ENCODE measurements around the gene FBXL15. TPM values are rescaled to one million over a fixed set of nuclear protein-coding genes. Genes with fewer than 3 reads are reported as not detected.

The FBXL15 gene
- total RNA-seq, 1 donor from 2014 or later = 25.6 TPM

DNA sequence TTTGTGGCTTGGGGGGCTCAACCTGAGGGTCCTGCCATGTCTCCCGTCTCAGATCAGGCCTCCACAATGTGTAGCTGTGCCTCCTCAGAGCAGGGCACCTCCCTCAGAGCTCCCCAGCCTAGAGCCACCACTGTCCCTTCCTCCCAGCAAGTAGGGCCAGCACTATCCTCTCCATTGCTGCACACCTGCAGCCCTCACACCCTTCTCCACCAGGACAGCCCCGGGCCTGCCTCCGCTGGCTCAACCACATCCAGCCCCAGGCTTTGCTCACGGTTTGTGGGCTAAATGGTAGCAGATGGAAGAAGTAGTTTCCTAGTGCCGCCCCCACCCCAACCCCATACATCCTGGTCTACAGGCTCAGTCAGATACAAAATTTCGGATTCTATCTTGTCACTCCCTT is 15.0 kb upstream of the FBXL15 start:
- Mint-ChIP-seq H3K36me3 (ENCODE audit: low read depth) (no peaks in the 10 kb centered on the region), H3K4me1 (peaks cover 30% of the 10 kb centered on the region), H3K27me3 (ENCODE audit: low read depth) (peaks cover 11% of the 10 kb centered on the region), H3K4me3 (peak overlapping the region; percentile 67), H3K9me3 (no peaks in the 10 kb centered on the region), H3K27ac (ENCODE audit: unreplicated experiment) (no peak overlapping the region)
- TF ChIP-seq, protein P1, sequence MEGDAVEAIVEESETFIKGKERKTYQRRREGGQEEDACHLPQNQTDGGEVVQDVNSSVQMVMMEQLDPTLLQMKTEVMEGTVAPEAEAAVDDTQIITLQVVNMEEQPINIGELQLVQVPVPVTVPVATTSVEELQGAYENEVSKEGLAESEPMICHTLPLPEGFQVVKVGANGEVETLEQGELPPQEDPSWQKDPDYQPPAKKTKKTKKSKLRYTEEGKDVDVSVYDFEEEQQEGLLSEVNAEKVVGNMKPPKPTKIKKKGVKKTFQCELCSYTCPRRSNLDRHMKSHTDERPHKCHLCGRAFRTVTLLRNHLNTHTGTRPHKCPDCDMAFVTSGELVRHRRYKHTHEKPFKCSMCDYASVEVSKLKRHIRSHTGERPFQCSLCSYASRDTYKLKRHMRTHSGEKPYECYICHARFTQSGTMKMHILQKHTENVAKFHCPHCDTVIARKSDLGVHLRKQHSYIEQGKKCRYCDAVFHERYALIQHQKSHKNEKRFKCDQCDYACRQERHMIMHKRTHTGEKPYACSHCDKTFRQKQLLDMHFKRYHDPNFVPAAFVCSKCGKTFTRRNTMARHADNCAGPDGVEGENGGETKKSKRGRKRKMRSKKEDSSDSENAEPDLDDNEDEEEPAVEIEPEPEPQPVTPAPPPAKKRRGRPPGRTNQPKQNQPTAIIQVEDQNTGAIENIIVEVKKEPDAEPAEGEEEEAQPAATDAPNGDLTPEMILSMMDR (conservative IDR thresholded peaks at IDR 0.05) = no peak
- no peak for DNase-seq (ENCODE audit: low read depth, low spot score)

DNA sequence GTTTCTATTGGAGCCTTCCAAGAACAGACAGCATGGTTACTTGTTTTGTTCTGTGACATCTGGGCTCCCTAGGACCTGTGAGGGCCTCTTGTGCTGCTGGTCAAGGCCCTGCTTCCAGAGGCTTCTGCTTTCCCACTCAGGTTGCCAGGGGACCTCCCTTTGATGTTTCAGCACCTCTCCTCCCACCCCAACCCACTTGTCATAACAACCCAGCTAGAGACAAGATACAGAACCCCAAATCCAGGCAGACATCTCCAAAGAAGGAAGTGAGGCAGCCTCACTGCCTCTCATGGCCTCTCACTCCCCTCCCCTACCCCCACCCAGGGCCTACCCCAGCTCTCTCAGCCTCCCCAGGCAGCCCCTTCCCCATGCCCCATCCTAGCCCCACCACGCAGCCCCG is 13.8 kb upstream of the FBXL15 start:
- TF ChIP-seq, protein P1 (conservative IDR thresholded peaks at IDR 0.05) = no peak
- H3K4me3 Mint-ChIP-seq = peak overlapping the region; percentile 79
- no peaks in the 10 kb centered on the region for H3K36me3 Mint-ChIP-seq (ENCODE audit: low read depth)
- DNase-seq (ENCODE audit: low read depth, low spot score) = no peak
- H3K27me3 Mint-ChIP-seq (ENCODE audit: low read depth) = peaks cover 18% of the 10 kb centered on the region
- H3K27ac Mint-ChIP-seq (ENCODE audit: unreplicated experiment) = no peak overlapping the region
- no peaks in the 10 kb centered on the region for H3K9me3 Mint-ChIP-seq
- peaks cover 40% of the 10 kb centered on the region for H3K4me1 Mint-ChIP-seq

DNA sequence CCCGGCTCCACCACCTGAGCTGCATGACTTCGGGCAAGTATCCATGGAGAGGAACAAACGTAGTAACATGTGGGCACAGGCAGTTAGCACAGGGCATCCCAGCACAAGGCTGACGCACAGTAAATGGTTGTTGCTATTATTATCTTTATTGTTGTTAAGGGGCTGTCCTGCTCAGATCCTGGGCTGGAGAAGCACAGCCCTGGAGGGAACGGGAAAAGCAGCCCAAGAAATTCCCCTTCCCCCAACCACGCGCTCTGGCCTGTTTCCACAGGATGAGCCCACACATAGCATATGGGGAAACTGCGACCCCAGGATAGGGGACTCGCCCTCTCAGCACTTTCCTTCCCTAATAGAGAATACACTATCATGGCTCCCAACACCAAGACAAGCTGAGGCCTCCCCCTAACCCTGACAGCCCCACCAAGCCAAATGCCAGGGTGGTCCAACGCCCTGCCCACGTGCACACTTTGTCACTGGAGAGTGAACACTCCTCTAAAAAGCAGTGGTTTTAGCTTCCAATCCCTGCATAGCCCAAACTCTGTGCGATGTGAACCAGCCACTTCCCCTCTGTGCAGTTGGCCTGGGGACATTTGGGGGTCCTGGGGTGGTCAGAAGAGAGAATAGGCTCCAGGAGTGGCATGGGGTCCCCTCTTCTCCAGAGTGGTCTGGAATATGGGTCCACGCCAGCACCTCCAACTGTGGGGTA is 13.1 kb upstream of the FBXL15 start:
- no peaks in the 10 kb centered on the region for H3K36me3 Mint-ChIP-seq (ENCODE audit: low read depth)
- no peaks in the 10 kb centered on the region for H3K9me3 Mint-ChIP-seq
- H3K27me3 Mint-ChIP-seq (ENCODE audit: low read depth) = peaks cover 18% of the 10 kb centered on the region
- TF ChIP-seq, protein P1 (conservative IDR thresholded peaks at IDR 0.05) = no peak
- H3K27ac Mint-ChIP-seq (ENCODE audit: unreplicated experiment) = no peak overlapping the region
- no peak for DNase-seq (ENCODE audit: low read depth, low spot score)
- peak overlapping the region; percentile 79 for H3K4me3 Mint-ChIP-seq
- H3K4me1 Mint-ChIP-seq = peaks cover 48% of the 10 kb centered on the region

DNA sequence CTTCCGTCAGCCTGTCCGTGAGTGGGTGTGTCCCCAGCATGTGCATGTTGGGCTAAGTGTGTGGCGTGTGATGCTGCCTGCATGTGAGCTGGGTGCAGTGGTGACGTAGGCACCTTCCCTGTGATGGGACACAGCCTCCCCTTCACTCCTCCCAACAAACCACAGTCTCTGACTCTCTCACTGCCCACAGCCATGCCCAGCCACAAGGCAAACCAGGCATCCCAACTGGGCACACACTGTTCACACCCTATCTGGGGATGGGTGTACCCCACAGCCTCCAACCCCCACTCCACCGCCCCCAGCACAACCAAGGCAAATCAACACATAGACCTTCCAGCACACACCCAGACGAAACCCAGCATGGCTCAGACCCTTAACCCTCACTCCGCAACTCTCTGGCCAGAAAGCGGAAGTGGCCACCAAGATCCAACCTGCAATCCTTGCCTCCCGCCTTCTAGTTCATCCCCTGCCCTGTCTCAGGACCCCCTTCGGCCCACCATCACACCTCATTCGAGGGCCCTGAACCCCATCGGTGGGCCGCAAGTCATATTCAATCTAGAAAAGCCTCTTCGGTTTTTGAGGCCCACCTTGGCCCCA is 12.4 kb upstream of the FBXL15 start:
- Mint-ChIP-seq H3K27me3 (ENCODE audit: low read depth) (peaks cover 18% of the 10 kb centered on the region), H3K9me3 (no peaks in the 10 kb centered on the region), H3K27ac (ENCODE audit: unreplicated experiment) (no peak overlapping the region), H3K4me1 (peaks cover 54% of the 10 kb centered on the region), H3K4me3 (peak overlapping the region; percentile 87), H3K36me3 (ENCODE audit: low read depth) (no peaks in the 10 kb centered on the region)
- DNase-seq (ENCODE audit: low read depth, low spot score) = no peak
- TF ChIP-seq, protein P1 (conservative IDR thresholded peaks at IDR 0.05) = no peak

DNA sequence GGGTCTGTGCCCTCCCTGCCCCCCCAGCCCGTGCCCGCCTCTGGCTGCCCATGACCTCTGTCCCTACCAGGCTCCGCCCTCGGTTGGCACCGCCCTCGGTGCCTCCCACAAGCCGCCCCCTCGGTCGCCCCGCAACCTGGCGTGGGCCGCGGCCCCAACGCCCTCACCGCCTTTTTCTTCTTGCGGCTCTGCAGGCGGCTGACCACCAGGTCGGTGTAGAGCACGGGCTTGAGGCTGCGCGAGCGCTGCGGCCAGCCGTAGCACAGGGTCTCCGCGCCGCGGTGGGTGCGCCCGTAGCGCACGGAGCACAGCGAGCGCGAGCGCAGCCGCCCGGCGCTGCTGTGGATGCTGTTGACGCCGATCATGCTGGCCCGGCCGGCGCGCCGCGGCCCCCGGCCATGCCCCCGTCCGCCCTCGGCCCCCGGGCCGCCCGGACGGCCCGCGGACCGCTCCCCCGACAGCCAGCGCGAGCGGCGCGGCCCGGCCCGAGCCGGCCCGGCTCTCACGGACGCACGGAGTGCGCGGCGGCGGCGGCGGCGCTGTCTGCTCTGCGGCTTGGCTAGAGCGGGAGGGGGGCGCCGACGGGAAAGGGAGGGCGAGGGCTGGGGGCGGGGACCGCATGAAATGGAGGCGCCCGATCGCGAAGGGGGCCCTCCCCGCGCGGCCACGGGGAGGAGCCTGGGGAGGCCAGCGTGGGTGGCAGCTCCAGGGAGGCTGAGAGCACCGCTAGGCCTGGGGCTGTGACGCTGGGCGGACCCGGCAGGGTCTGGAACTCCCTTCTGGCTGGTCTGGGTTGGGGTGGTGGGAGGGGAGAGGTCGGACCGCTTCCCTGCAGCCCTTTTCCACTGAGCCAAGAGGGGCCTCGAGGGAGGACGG is 11.7 kb upstream of the FBXL15 start:
- H3K4me3 Mint-ChIP-seq = peak overlapping the region; percentile 87
- H3K4me1 Mint-ChIP-seq = peaks cover 62% of the 10 kb centered on the region
- peaks cover 18% of the 10 kb centered on the region for H3K27me3 Mint-ChIP-seq (ENCODE audit: low read depth)
- DNase-seq (ENCODE audit: low read depth, low spot score) = peak; percentile 43
- H3K36me3 Mint-ChIP-seq (ENCODE audit: low read depth) = no peaks in the 10 kb centered on the region
- H3K27ac Mint-ChIP-seq (ENCODE audit: unreplicated experiment) = no peak overlapping the region
- TF ChIP-seq, protein P1 (conservative IDR thresholded peaks at IDR 0.05) = no peak
- no peaks in the 10 kb centered on the region for H3K9me3 Mint-ChIP-seq

Data from neural crest cell (in vitro differentiated cells).